Chondrocyte (in vitro differentiated cells): Measurements from ENCODE around the gene LIPC. TPM values are rescaled to one million over a fixed set of nuclear protein-coding genes. Genes with fewer than 3 reads are reported as not detected.

Source experiments
- DNase-seq: peaks from one replicate; pipeline ENCODE4 v3.0.0; 2021; ENCODE audit warnings: mixed read lengths, low spot score
- H3K27ac Mint-ChIP-seq: one replicate; pipeline ENCODE4 v1.8.0; 2021; ENCODE audit warnings: mild to moderate bottlenecking, moderate library complexity, mixed read lengths; ENCODE audit not compliant: unreplicated experiment
- H3K27me3 Mint-ChIP-seq: 2 replicates; pipeline ENCODE4 v1.8.0; 2021; ENCODE audit warnings: low read depth, mixed read lengths
- H3K36me3 Mint-ChIP-seq: 2 replicates; pipeline ENCODE4 v1.8.0; 2021; ENCODE audit warnings: low read depth, mixed read lengths
- H3K4me1 Mint-ChIP-seq: 2 replicates; pipeline ENCODE4 v1.8.0; 2021; ENCODE audit warnings: low read depth, mild to moderate bottlenecking, mixed read lengths
- H3K4me3 Mint-ChIP-seq: one replicate; pipeline ENCODE4 v1.8.0; 2021; ENCODE audit warnings: mild to moderate bottlenecking, moderate library complexity, mixed read lengths; ENCODE audit not compliant: unreplicated experiment
- H3K9me3 Mint-ChIP-seq: 2 replicates; pipeline ENCODE4 v1.8.0; 2021; ENCODE audit warnings: low read depth, mixed read lengths
- total RNA-seq: library from RNA; stranded (reverse); gene quantifications from 3 replicates; pipeline ENCODE4 v1.2.1, GENCODE V29; 2021
- TF ChIP-seq, protein P1 (sequence below): fragments of 200-600 bp; sonication (generic); IDR thresholded peaks from 2 replicates; pipeline ENCODE4 v1.5.0; 2021; ENCODE audit warnings: antibody characterized with exemption, mild to moderate bottlenecking, moderate library complexity

The LIPC gene
- total RNA-seq, 1 donor from 2014 or later, result not detected

- H3K4me1 Mint-ChIP-seq, result peaks cover 7% of the 10 kb centered on the region
These were observed 17.1 kb downstream of the LIPC start for GRCh38 chr15:58448906-58449305.

GRCh38 chr15:58451826-58452225 is 20.0 kb downstream of the LIPC start:
- H3K4me3 Mint-ChIP-seq, result no peak overlapping the region
- no peaks in the 10 kb centered on the region for H3K36me3 Mint-ChIP-seq
- no peaks in the 10 kb centered on the region for H3K9me3 Mint-ChIP-seq

More at GRCh38 chr15:58448906-58449305, 17.1 kb downstream of the LIPC start:
- DNase-seq, result no peak
- TF ChIP-seq, protein P1, sequence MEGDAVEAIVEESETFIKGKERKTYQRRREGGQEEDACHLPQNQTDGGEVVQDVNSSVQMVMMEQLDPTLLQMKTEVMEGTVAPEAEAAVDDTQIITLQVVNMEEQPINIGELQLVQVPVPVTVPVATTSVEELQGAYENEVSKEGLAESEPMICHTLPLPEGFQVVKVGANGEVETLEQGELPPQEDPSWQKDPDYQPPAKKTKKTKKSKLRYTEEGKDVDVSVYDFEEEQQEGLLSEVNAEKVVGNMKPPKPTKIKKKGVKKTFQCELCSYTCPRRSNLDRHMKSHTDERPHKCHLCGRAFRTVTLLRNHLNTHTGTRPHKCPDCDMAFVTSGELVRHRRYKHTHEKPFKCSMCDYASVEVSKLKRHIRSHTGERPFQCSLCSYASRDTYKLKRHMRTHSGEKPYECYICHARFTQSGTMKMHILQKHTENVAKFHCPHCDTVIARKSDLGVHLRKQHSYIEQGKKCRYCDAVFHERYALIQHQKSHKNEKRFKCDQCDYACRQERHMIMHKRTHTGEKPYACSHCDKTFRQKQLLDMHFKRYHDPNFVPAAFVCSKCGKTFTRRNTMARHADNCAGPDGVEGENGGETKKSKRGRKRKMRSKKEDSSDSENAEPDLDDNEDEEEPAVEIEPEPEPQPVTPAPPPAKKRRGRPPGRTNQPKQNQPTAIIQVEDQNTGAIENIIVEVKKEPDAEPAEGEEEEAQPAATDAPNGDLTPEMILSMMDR, result no peak
- Mint-ChIP-seq H3K4me3 (no peak overlapping the region), H3K27me3 (peaks cover 2% of the 10 kb centered on the region), H3K27ac (no peak overlapping the region), H3K9me3 (no peaks in the 10 kb centered on the region), H3K36me3 (no peaks in the 10 kb centered on the region)

GRCh38 chr15:58452775-58453174 is 21.0 kb downstream of the LIPC start:
- H3K9me3 Mint-ChIP-seq, result no peaks in the 10 kb centered on the region
- H3K36me3 Mint-ChIP-seq, result no peaks in the 10 kb centered on the region
- no peak overlapping the region for H3K27ac Mint-ChIP-seq
- H3K27me3 Mint-ChIP-seq, result peaks cover 2% of the 10 kb centered on the region
- DNase-seq, result no peak
- H3K4me1 Mint-ChIP-seq, result no peaks in the 10 kb centered on the region
- TF ChIP-seq, protein P1, result no peak
- H3K4me3 Mint-ChIP-seq, result no peak overlapping the region

More at GRCh38 chr15:58451826-58452225, 20.0 kb downstream of the LIPC start:
- Mint-ChIP-seq H3K4me1 (peaks cover 7% of the 10 kb centered on the region), H3K27ac (no peak overlapping the region), H3K27me3 (peaks cover 2% of the 10 kb centered on the region)
- DNase-seq, result no peak
- TF ChIP-seq, protein P1, result no peak

DNA sequence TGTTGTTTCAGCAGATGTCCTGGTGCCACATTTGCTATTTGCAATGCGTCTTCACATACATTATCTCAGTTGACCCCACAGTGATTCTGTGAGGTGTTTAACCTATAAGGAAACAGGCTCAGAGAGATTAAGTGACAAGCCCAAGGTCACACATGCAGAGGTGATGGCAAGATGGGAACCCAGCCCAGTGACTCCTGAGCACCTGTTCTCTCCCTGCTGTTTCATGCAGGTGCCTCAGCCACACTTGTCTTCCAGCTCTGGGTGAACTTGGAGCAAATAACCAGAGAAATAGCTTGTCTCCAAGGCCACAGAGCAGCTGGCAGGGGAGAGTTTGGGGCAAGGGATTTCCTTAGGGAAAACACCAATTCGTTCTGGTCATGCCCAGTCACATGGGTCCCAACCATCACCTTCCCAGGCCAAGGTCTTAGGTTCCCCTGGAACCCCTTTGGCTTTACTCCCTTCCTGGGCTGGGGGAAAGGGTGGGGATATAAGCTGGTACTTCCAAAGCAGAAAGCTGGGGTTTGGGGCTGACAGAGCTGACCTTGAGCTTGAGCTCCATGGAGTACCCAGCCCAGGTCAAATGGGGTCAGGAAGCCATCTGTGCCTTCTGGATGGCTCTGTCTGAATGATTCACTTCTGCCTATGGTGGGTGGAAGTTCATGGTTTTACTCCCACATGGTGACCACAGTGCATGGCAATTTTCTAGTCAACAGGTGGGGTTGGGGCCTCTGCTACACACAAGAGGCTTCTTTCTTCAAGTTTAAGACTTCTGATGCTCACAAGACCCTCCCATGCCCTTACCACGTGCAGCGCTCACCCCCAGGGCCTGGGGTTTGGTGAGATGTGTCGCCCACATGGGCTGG is 22.4 kb downstream of the LIPC start:
- Mint-ChIP-seq H3K27ac (no peak overlapping the region), H3K4me3 (no peak overlapping the region), H3K9me3 (no peaks in the 10 kb centered on the region), H3K4me1 (peaks cover 12% of the 10 kb centered on the region), H3K27me3 (peaks cover 2% of the 10 kb centered on the region), H3K36me3 (no peaks in the 10 kb centered on the region)
- TF ChIP-seq, protein P1, result no peak
- no peak for DNase-seq

- DNase-seq, result no peak
- H3K36me3 Mint-ChIP-seq, result no peaks in the 10 kb centered on the region
These were observed 23.2 kb downstream of the LIPC start for GRCh38 chr15:58454950-58455401.

More at GRCh38 chr15:58454950-58455401, 23.2 kb downstream of the LIPC start:
- no peak overlapping the region for H3K4me3 Mint-ChIP-seq
- H3K4me1 Mint-ChIP-seq, result peaks cover 16% of the 10 kb centered on the region
- no peaks in the 10 kb centered on the region for H3K9me3 Mint-ChIP-seq
- TF ChIP-seq, protein P1, result no peak
- no peak overlapping the region for H3K27ac Mint-ChIP-seq
- peaks cover 2% of the 10 kb centered on the region for H3K27me3 Mint-ChIP-seq
